Neuronal stem cell (in vitro differentiated cells): ENCODE results near the gene TMEM45A.
"Not testable (repeated sequence)": the region's sequence is repeated elsewhere in the genome, so short reads cannot be mapped to it uniquely, and the experiment has no call there.

ENCODE experiments used
- DNase-seq: peaks from one replicate; pipeline ENCODE4 v3.0.0-alpha.2; 2013; ENCODE audit warnings: low spot score
- H2AFZ ChIP-seq: one replicate; pipeline ENCODE4 v1.6.1; 2013; ENCODE audit warnings: mild to moderate bottlenecking, low read length, inconsistent platforms
- H2AK5ac ChIP-seq: 2 replicates; pipeline ENCODE4 v1.6.1; 2013; ENCODE audit warnings: low read depth, mild to moderate bottlenecking, inconsistent platforms, low read length, moderate library complexity, mixed read lengths
- H2BK120ac ChIP-seq: 2 replicates; pipeline ENCODE4 v1.6.1; 2013; ENCODE audit warnings: low read depth, mild to moderate bottlenecking, inconsistent platforms, low read length, moderate library complexity, mixed read lengths
- H2BK12ac ChIP-seq: one replicate; pipeline ENCODE4 v1.6.1; 2013; ENCODE audit warnings: low read length, inconsistent platforms
- H2BK15ac ChIP-seq: 2 replicates; pipeline ENCODE4 v1.6.1; 2013; ENCODE audit warnings: mild to moderate bottlenecking, low read length, inconsistent platforms, mixed read lengths
- H2BK5ac ChIP-seq: one replicate; pipeline ENCODE4 v1.6.1; 2013; ENCODE audit warnings: inconsistent platforms, mild to moderate bottlenecking, low read length, moderate library complexity
- H3K14ac ChIP-seq: one replicate; pipeline ENCODE4 v1.6.1; 2013; ENCODE audit warnings: low read length, inconsistent platforms
- H3K18ac ChIP-seq: 2 replicates; pipeline ENCODE4 v1.6.1; 2013; ENCODE audit warnings: low read length, inconsistent platforms
- H3K23ac ChIP-seq: 2 replicates; pipeline ENCODE4 v1.6.1; 2013; ENCODE audit warnings: low read depth, mild to moderate bottlenecking, mixed read lengths, low read length, inconsistent platforms; ENCODE audit not compliant: poor library complexity
- H3K27ac ChIP-seq: replicated peaks from 3 replicates; pipeline ENCODE4 v1.5.1; 2013; ENCODE audit warnings: low read length, inconsistent platforms
- H3K27me3 ChIP-seq, 3 experiments: 2 replicates each; pipeline ENCODE4 v1.6.1; 2013; ENCODE audit warnings: low read length in 3 of 3, mild to moderate bottlenecking in 2 of 3, inconsistent platforms in 1 of 3, low read depth in 1 of 3, mixed read lengths in 1 of 3, moderate library complexity in 1 of 3; ENCODE audit not compliant: control insufficient read depth in 3 of 3, insufficient read depth in 3 of 3
- H3K36me3 ChIP-seq, 2 donors: replicated peaks in 1 of 2; 2 replicates each; pipeline ENCODE4 v1.6.1; 2013; ENCODE audit warnings: low read length in 2 of 2; ENCODE audit not compliant: control insufficient read depth in 2 of 2, insufficient read depth in 2 of 2
- H3K4ac ChIP-seq: 2 replicates; pipeline ENCODE4 v1.6.1; 2013; ENCODE audit warnings: inconsistent platforms, mild to moderate bottlenecking, low read length, moderate library complexity
- H3K4me1 ChIP-seq, 2 donors: 1 replicate in 1 of 2; 2 replicates in 1 of 2; pipeline ENCODE4 v1.6.1; 2013; ENCODE audit warnings: low read length in 2 of 2, low read depth in 1 of 2; ENCODE audit not compliant: control insufficient read depth in 2 of 2, insufficient read depth in 1 of 2
- H3K4me2 ChIP-seq: one replicate; pipeline ENCODE4 v1.6.1; 2013; ENCODE audit warnings: mild to moderate bottlenecking, low read length, inconsistent platforms; ENCODE audit not compliant: insufficient read depth, poor library complexity, severe bottlenecking
- H3K4me3 ChIP-seq, 2 donors: 2 replicates each; pipeline ENCODE4 v1.5.1; 2013; ENCODE audit warnings: low read length in 2 of 2, mild to moderate bottlenecking in 2 of 2, inconsistent platforms in 1 of 2, moderate library complexity in 1 of 2
- H3K79me1 ChIP-seq: one replicate; pipeline ENCODE4 v1.6.1; 2013; ENCODE audit warnings: low read depth, mild to moderate bottlenecking, inconsistent platforms, low read length, moderate library complexity
- H3K9ac ChIP-seq: one replicate; pipeline ENCODE4 v1.6.1; 2013; ENCODE audit warnings: mild to moderate bottlenecking, low read depth, low read length, inconsistent platforms; ENCODE audit not compliant: poor library complexity
- H3K9me3 ChIP-seq, 2 donors: replicated peaks in 1 of 2; 2 replicates each; pipeline versions ENCODE3 to v1.6.1; 2013; ENCODE audit warnings: low read length in 2 of 2, mild to moderate bottlenecking in 2 of 2, inconsistent platforms in 1 of 2, low read depth in 1 of 2, mixed read lengths in 1 of 2, moderate library complexity in 1 of 2; ENCODE audit not compliant: control insufficient read depth in 2 of 2, insufficient read depth in 1 of 2
- H4K8ac ChIP-seq: one replicate; pipeline ENCODE4 v1.6.1; 2013; ENCODE audit warnings: low read depth, mild to moderate bottlenecking, inconsistent platforms, low read length, moderate library complexity
- H4K91ac ChIP-seq: one replicate; pipeline ENCODE4 v1.6.1; 2013; ENCODE audit warnings: low read length, low read depth, mild to moderate bottlenecking, inconsistent platforms; ENCODE audit not compliant: poor library complexity
- WGBS, 2 donors: extraction: QIAGEN DNeasy Blood & Tissue Kit; methylation state at CpG; one replicate each; pipeline ENCODE4 v1.1.7; 2013; ENCODE audit warnings: missing lambda C conversion rate in 2 of 2, mixed read lengths in 1 of 2; ENCODE audit not compliant: insufficient read length in 2 of 2, insufficient replicate concordance in 1 of 2; ENCODE audit errors: extremely low coverage in 2 of 2; 5-methylcytosine and 5-hydroxymethylcytosine counted together

Gene TMEM45A

DNA sequence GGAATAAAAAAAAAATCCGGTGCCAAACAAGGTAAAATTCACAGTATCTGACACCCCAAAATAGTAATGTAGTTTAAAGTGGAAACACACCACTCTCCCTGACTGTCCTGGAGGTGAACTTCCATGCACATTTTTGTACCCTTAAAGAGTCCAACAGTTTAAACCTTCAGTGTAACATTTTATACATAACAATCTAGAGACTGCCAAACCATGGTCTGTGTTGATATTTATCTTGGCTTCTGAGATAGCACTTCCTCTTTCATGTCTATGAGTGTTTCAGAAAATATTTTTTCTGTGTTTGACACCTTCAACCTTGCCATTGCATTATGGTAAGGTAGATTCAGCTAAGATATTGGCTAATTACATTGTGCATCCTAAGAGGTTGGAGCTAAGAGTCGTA lies 13.9 kb downstream of the TMEM45A start:
- Histone ChIP-seq H2BK12ac (no peak overlapping the region), H3K23ac (no peak overlapping the region), H2BK120ac (no peak overlapping the region), H3K14ac (no peak overlapping the region), H3K4me1 (no peaks in the 10 kb centered on the region), H4K91ac (no peak overlapping the region), H2AFZ (no peak overlapping the region), H3K27me3 (peaks cover 0 to 5% (median 0%) of the 10 kb centered on the region in 3 experiments), H3K4me3 (no peak overlapping the region), H3K27ac (no peak overlapping the region), H3K36me3 (no peaks in the 10 kb centered on the region), H4K8ac (no peak overlapping the region), H3K9ac (no peak overlapping the region), H3K79me1 (no peaks in the 10 kb centered on the region), H3K18ac (no peak overlapping the region), H2BK5ac (no peak overlapping the region), H2BK15ac (no peak overlapping the region), H2AK5ac (no peak overlapping the region), H3K4me2 (no peak overlapping the region), H3K4ac (no peak overlapping the region), H3K9me3 (peaks cover 0 to 3% of the 10 kb centered on the region in 2 donors)
- no CpG with 5 or more reads among the region's 2 CpGs for WGBS, 2 donors
- no peak for DNase-seq

DNA sequence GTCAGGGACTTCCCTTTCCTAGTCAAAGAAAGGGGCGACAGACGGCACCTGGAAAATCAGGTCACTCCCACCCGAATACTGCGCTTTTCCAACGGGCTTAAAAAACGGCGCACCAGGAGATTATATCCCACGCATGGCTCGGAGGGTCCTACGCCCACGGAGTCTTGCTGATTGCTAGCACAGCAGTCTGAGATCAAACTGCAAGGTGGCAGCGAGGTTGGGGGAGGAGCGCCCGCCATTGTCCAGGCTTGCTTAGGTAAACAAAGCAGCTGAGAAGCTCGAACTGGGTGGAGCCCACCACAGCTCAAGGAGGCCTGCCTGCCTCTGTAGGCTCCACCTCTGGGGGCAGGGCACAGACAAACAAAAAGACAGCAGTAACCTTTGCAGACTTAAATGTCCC lies 17.4 kb downstream of the TMEM45A start:
- not testable (repeated sequence) for H4K91ac ChIP-seq, H3K4me1 ChIP-seq, H3K23ac ChIP-seq, H3K18ac ChIP-seq, H2AK5ac ChIP-seq, H4K8ac ChIP-seq, H3K27me3 ChIP-seq, DNase-seq, H3K36me3 ChIP-seq, H2BK15ac ChIP-seq, H3K27ac ChIP-seq, H2BK120ac ChIP-seq, H3K9ac ChIP-seq, H2BK12ac ChIP-seq, H3K4ac ChIP-seq, H3K9me3 ChIP-seq, H3K14ac ChIP-seq, H2BK5ac ChIP-seq, H2AFZ ChIP-seq, H3K79me1 ChIP-seq, H3K4me2 ChIP-seq, H3K4me3 ChIP-seq
- no CpG with 5 or more reads among the region's 15 CpGs for WGBS, 2 donors

DNA sequence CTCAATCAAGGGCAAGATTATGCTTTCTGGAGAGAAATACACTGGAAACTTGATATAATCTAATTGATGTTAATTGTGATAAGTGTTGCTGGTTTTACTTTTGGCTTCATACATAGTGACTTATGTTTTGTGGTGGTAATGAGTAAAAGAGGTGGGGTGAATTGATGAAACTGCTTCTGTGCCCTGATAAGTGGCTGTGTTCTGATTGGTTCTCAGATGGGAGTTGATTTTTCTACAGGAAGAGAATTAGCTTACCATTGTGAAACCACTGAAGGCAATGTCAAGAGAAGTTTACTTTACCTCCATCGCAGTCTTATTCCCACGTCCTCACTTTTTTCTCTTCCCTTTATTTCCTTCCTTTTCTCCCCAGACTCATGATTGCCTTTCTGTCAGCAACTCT lies 23.8 kb downstream of the TMEM45A start:
- Histone ChIP-seq H3K18ac (no peak overlapping the region), H4K91ac (no peak overlapping the region), H2AK5ac (no peak overlapping the region), H2AFZ (no peak overlapping the region), H2BK15ac (no peak overlapping the region), H3K4me3 (no peak overlapping the region), H3K4ac (no peak overlapping the region), H3K4me2 (no peak overlapping the region), H3K14ac (no peak overlapping the region), H2BK5ac (no peak overlapping the region), H2BK120ac (no peak overlapping the region), H3K36me3 (no peaks in the 10 kb centered on the region), H3K27ac (no peak overlapping the region), H3K79me1 (no peaks in the 10 kb centered on the region), H3K27me3 (no peaks in the 10 kb centered on the region), H2BK12ac (no peak overlapping the region), H3K23ac (no peak overlapping the region), H4K8ac (no peak overlapping the region), H3K9ac (no peak overlapping the region), H3K9me3 (no peaks in the 10 kb centered on the region), H3K4me1 (no peaks in the 10 kb centered on the region)
- WGBS, 2 donors: no CpG with 5 or more reads among the region's 2 CpGs
- DNase-seq: no peak

- Histone ChIP-seq H3K4ac (no peak overlapping the region), H3K14ac (no peak overlapping the region), H4K91ac (no peak overlapping the region), H3K27me3 (no peaks in the 10 kb centered on the region), H3K4me2 (no peak overlapping the region), H2BK5ac (no peak overlapping the region), H2AFZ (no peak overlapping the region), H2BK15ac (no peak overlapping the region), H3K79me1 (no peaks in the 10 kb centered on the region), H2BK120ac (no peak overlapping the region), H3K4me1 (no peaks in the 10 kb centered on the region), H4K8ac (no peak overlapping the region), H2AK5ac (no peak overlapping the region), H3K9me3 (no peaks in the 10 kb centered on the region), H3K23ac (no peak overlapping the region), H3K18ac (no peak overlapping the region), H3K36me3 (no peaks in the 10 kb centered on the region), H3K27ac (no peak overlapping the region), H2BK12ac (no peak overlapping the region), H3K4me3 (no peak overlapping the region), H3K9ac (no peak overlapping the region)
- no peak for DNase-seq
- WGBS, 2 donors: no CpG with 5 or more reads among the region's 4 CpGs
Measured at GRCh38 chr3:100516838-100517237, 24.4 kb downstream of the TMEM45A start.
